ENCODE measurements around the gene DNAJB6.

GRCh38 chr7:157445246-157445955 lies 108.6 kb downstream of the DNAJB6 start:
- TF ChIP-seq CTCF (IDR thresholded peaks at IDR 0.05) (no peak), POLR2AphosphoS5 (IDR thresholded peaks at IDR 0.05; ENCODE audit: insufficient read depth in 1 of 2, low read depth in 1 of 2) (no peak), POLR2A (IDR thresholded peaks at IDR 0.05) (no peak)

Data from vagina (tissue), 2 donors.